IMR-90 (cell line): ENCODE measurements around the gene DCAF15. TPM values are rescaled to one million over a fixed set of nuclear protein-coding genes. Genes with fewer than 3 reads are reported as not detected.

Source experiments
- ATAC-seq: fragments of 200-7000 bp; cut with Tn5 transposase; 2 replicates; pipeline ENCODE4 v1.9.1; 2020; ENCODE audit warnings: low read depth, mild to moderate bottlenecking, moderate library complexity
- BruUV-seq: library from RNA; stranded (reverse); fragments of 400-500 nt; replicated peaks from 2 replicates; lab custom pipeline; 2021; lab: Mats Ljungman, UMichigan
- CTCF ChIA-PET: fragments of 300-600 bp; formaldehyde crosslinking; extraction: SDS; loops from one replicate; lab custom pipeline; 2021; ENCODE audit warnings: antibody characterized with exemption; lab: Yijun Ruan, JAX
- POLR2A ChIA-PET: fragments of 300-600 bp; sonication (Branson Sonifier 250); formaldehyde crosslinking; loops from one replicate; lab custom pipeline; 2022; ENCODE audit warnings: antibody characterized with exemption; ENCODE audit not compliant: unreplicated experiment; lab: Charles Lee
- DNase-seq: peaks from one replicate; pipeline ENCODE4 v3.0.0; 2013
- H2AFZ ChIP-seq: replicated peaks from 2 replicates; pipeline ENCODE3; 2013; ENCODE audit warnings: low read length, mild to moderate bottlenecking; ENCODE audit not compliant: poor library complexity
- H2AK5ac ChIP-seq: 2 replicates; pipeline ENCODE4 v1.6.1; 2013; ENCODE audit warnings: low read depth, low read length, inconsistent platforms
- H2AK9ac ChIP-seq: replicated peaks from 2 replicates; pipeline ENCODE3; 2013; ENCODE audit warnings: mild to moderate bottlenecking, low read depth, low read length, moderate library complexity; ENCODE audit not compliant: poor library complexity
- H2BK120ac ChIP-seq: 2 replicates; pipeline ENCODE4 v1.6.1; 2013; ENCODE audit warnings: low read depth, low read length, inconsistent platforms
- H2BK15ac ChIP-seq: 3 replicates; pipeline ENCODE4 v1.6.1; 2013; ENCODE audit warnings: low read depth, low read length, inconsistent platforms
- H2BK20ac ChIP-seq: 2 replicates; pipeline ENCODE4 v1.6.1; 2013; ENCODE audit warnings: low read depth, mild to moderate bottlenecking, inconsistent platforms, low read length, moderate library complexity
- H2BK5ac ChIP-seq: 2 replicates; pipeline ENCODE4 v1.6.1; 2013; ENCODE audit warnings: mild to moderate bottlenecking, low read depth, low read length, inconsistent platforms; ENCODE audit not compliant: poor library complexity, severe bottlenecking
- H3K14ac ChIP-seq: replicated peaks from 2 replicates; pipeline ENCODE4 v1.6.1; 2013; ENCODE audit warnings: low read depth, low read length, inconsistent platforms
- H3K18ac ChIP-seq: 2 replicates; pipeline ENCODE4 v1.6.1; 2013; ENCODE audit warnings: low read depth, low read length, control low read depth
- H3K23ac ChIP-seq: 2 replicates; pipeline ENCODE4 v1.6.1; 2013; ENCODE audit warnings: low read depth, low read length, inconsistent platforms
- H3K27ac ChIP-seq: 2 replicates; pipeline ENCODE4 v1.5.1; 2013; ENCODE audit warnings: mild to moderate bottlenecking, control low read depth, low read length; ENCODE audit not compliant: insufficient read depth
- H3K27me3 ChIP-seq: 2 replicates; pipeline ENCODE4 v1.6.1; 2013; ENCODE audit warnings: low read length; ENCODE audit not compliant: control insufficient read depth, insufficient read depth
- H3K36me3 ChIP-seq: 2 replicates; pipeline ENCODE4 v1.6.1; 2013; ENCODE audit warnings: low read length, mixed read lengths; ENCODE audit not compliant: control insufficient read depth, insufficient read depth
- H3K4ac ChIP-seq: 2 replicates; pipeline ENCODE4 v1.6.1; 2013; ENCODE audit warnings: low read depth, low read length, inconsistent platforms
- H3K4me1 ChIP-seq: 2 replicates; pipeline ENCODE4 v1.6.1; 2013; ENCODE audit warnings: low read length, mixed read lengths; ENCODE audit not compliant: control insufficient read depth, insufficient read depth
- H3K4me2 ChIP-seq: 2 replicates; pipeline ENCODE4 v1.6.1; 2013; ENCODE audit warnings: low read depth, mild to moderate bottlenecking, control low read depth, low read length, moderate library complexity
- H3K4me3 ChIP-seq: 2 replicates; pipeline ENCODE4 v1.5.1; 2013; ENCODE audit warnings: low read depth, mild to moderate bottlenecking, control low read depth, low read length, moderate library complexity; ENCODE audit not compliant: insufficient read depth
- H3K56ac ChIP-seq: 2 replicates; pipeline ENCODE4 v1.6.1; 2013; ENCODE audit warnings: low read length, inconsistent platforms; ENCODE audit not compliant: insufficient read depth; ENCODE audit errors: extremely low read depth
- H3K79me1 ChIP-seq, 2 experiments: 2 replicates each; pipeline ENCODE4 v1.6.1; 2013; ENCODE audit warnings: low read length in 2 of 2, inconsistent platforms in 1 of 2, low read depth in 1 of 2
- H3K9ac ChIP-seq: 2 replicates; pipeline ENCODE4 v1.6.1; 2013; ENCODE audit warnings: low read depth, low read length, control low read depth
- H3K9me1 ChIP-seq: 2 replicates; pipeline ENCODE4 v1.6.1; 2013; ENCODE audit warnings: low read length, inconsistent platforms; ENCODE audit not compliant: insufficient read depth
- H3K9me3 ChIP-seq: 2 replicates; pipeline ENCODE4 v1.6.1; 2013; ENCODE audit warnings: low read length; ENCODE audit not compliant: control insufficient read depth, insufficient read depth
- H4K20me1 ChIP-seq: 2 replicates; pipeline ENCODE4 v1.6.1; 2013; ENCODE audit warnings: low read length, inconsistent platforms; ENCODE audit not compliant: insufficient read depth
- H4K5ac ChIP-seq: 2 replicates; pipeline ENCODE4 v1.6.1; 2013; ENCODE audit warnings: mild to moderate bottlenecking, low read depth, low read length, control low read depth
- H4K8ac ChIP-seq, 2 experiments: 2 replicates each; pipeline ENCODE4 v1.6.1; 2013; ENCODE audit warnings: low read depth in 2 of 2, low read length in 2 of 2, control low read depth in 1 of 2, inconsistent platforms in 1 of 2
- H4K91ac ChIP-seq: 2 replicates; pipeline ENCODE4 v1.6.1; 2013; ENCODE audit warnings: low read depth, low read length, inconsistent platforms; ENCODE audit not compliant: insufficient read depth
- CEBPB ChIP-seq: IDR thresholded peaks from 2 replicates; pipeline ENCODE4 v1.6.1; 2012; ENCODE audit warnings: low read depth, low read length, improper control_type of control experiment
- MAZ ChIP-seq: IDR thresholded peaks from 2 replicates; pipeline ENCODE4 v1.6.1; 2012; ENCODE audit warnings: low read depth, mild to moderate bottlenecking, low read length, improper control_type of control experiment, moderate library complexity, borderline replicate concordance
- NFE2L2 ChIP-seq: fragments of 150-350 bp; IDR thresholded peaks from 2 replicates; pipeline ENCODE4 v1.6.1; 2016; ENCODE audit warnings: low read depth, mild to moderate bottlenecking, low read length
- RAD21 ChIP-seq: IDR thresholded peaks from 2 replicates; pipeline ENCODE4 v1.6.1; 2012; ENCODE audit warnings: low read length, improper control_type of control experiment
- RCOR1 ChIP-seq: IDR thresholded peaks from 2 replicates; pipeline ENCODE4 v1.6.1; 2012; ENCODE audit warnings: mild to moderate bottlenecking, low read length, improper control_type of control experiment; ENCODE audit not compliant: insufficient replicate concordance
- RFX5 ChIP-seq: IDR thresholded peaks from 2 replicates; pipeline ENCODE4 v1.8.0; 2012; ENCODE audit warnings: low read depth, mild to moderate bottlenecking, low read length, moderate library complexity
- USF2 ChIP-seq: fragments of 150-350 bp; IDR thresholded peaks from 2 replicates; pipeline ENCODE4 v1.6.1; 2017; ENCODE audit warnings: mild to moderate bottlenecking, antibody characterized with exemption, low read length, low read depth
- WGBS, 2 experiments: methylation state at CpG; one replicate each; pipeline versions ENCODE4 v1.1.5 to v1.1.7; 2013; ENCODE audit warnings: missing lambda C conversion rate in 2 of 2; ENCODE audit not compliant: insufficient read length in 1 of 2; ENCODE audit errors: extremely low coverage in 2 of 2; 5-methylcytosine and 5-hydroxymethylcytosine counted together
- dilution Hi-C: fragments of 300-500 bp; cut with HindIII; formaldehyde crosslinking; loops from one replicate; pipeline ENCODE4 v1.14.3; 2018; ENCODE audit warnings: low sequenced_read_pairs; ENCODE audit not compliant: unreplicated experiment
- in situ Hi-C: fragments of 300-500 bp; cut with MboI; formaldehyde crosslinking; loops from 3 replicates; pipeline ENCODE4 v1.14.3; 2019; ENCODE audit warnings: low sequenced_read_pairs, inconsistent platforms, mixed read lengths
- intact Hi-C: fragments of 100-400 bp; cut with micrococcal nuclease; formaldehyde crosslinking; loops from 2 replicates; pipeline ENCODE4 v1.10.0; 2022
- polyA plus RNA-seq, 3 experiments: library from polyadenylated mRNA; depleted of rRNA; stranded (reverse); fragments of >200 nt; gene quantifications; 2 replicates each; pipeline ENCODE4 v1.2.3, GENCODE V29; 2012; ENCODE audit warnings: low replicate concordance in 1 of 3
- total RNA-seq: library from RNA; depleted of rRNA; stranded (reverse); fragments of >200 nt; gene quantifications from 2 replicates; pipeline ENCODE4 v1.2.3, GENCODE V29; 2012

DCAF15 gene
- total and polyA plus RNA-seq, 2 of the 4 experiments (the other 2 are of a cell fraction), result 6.8 to 31.0 TPM

- Histone ChIP-seq H3K9me3 (no peaks in the 10 kb centered on the region), H3K56ac (no peak within 1 kb of the TSS), H2AK9ac (peak within 1 kb of the TSS; percentile 55), H2BK120ac (peak within 1 kb of the TSS; percentile 79), H3K4me1 (peaks cover 7% of the 10 kb centered on the region), H2BK20ac (peak within 1 kb of the TSS; percentile 61), H3K4ac (peak within 1 kb of the TSS; percentile 61), H4K5ac (peak within 1 kb of the TSS; percentile 70), H2AFZ (peak within 1 kb of the TSS; percentile 86), H2AK5ac (peak within 1 kb of the TSS; percentile 83), H3K36me3 (peaks cover 5% of the 10 kb centered on the region; the same call in 1 of the 2 replicates), H4K8ac (peak within 1 kb of the TSS; percentile 32 to 43; a peak in 3 of 4 replicates), H3K4me3 (peak within 1 kb of the TSS; percentile 51), H4K91ac (peak within 1 kb of the TSS; percentile 72), H3K79me1 (peaks cover 0 to 4% of the 10 kb centered on the region in 2 experiments; a peak in 1 of 4 replicates), H2BK5ac (peak within 1 kb of the TSS; percentile 2), H3K27ac (peak within 1 kb of the TSS; percentile 47), H3K27me3 (no peaks in the 10 kb centered on the region), H3K14ac (peak within 1 kb of the TSS; percentile 59; the same call in 1 of the 2 replicates), H3K18ac (peak within 1 kb of the TSS; percentile 32), H3K23ac (peak within 1 kb of the TSS; percentile 71), H3K9ac (peak within 1 kb of the TSS; percentile 24), H3K9me1 (peaks cover 5% of the 10 kb centered on the region), H4K20me1 (no peaks in the 10 kb centered on the region), H2BK15ac (peak within 1 kb of the TSS; percentile 97), H3K4me2 (peak within 1 kb of the TSS; percentile 83)
- dilution Hi-C loops (no loop called here), intact Hi-C loops (no loop called here), in situ Hi-C loops (no loop called here)
- ChIA-PET CTCF (interaction anchor here (0.7 to 2.7 kb wide), 3 partner anchors 14 to 57 kb away, joined by 3 to 8 read pairs (median 3); partner anchors contain the start of gene DCAF15), POLR2A (interaction anchor here (0.8 kb wide), 2 partner anchors 10 to 15 kb away, joined by 3 to 11 read pairs; no protein-coding TSS in a partner anchor)
- peak; percentile 53 for DNase-seq
- WGBS, 2 experiments, result no CpG with 5 or more reads among the region's 21 CpGs
- no TSS peak for BruUV-seq
- ATAC-seq, result peak; percentile 91
- no peak for TF ChIP-seq USF2
- no peak for TF ChIP-seq RFX5
- peak; percentile 52; the same call in 1 of the 2 replicates for TF ChIP-seq MAZ
- no peak for TF ChIP-seq NFE2L2
- no peak for TF ChIP-seq RCOR1
- no peak for TF ChIP-seq RAD21
- peak; percentile 61 for TF ChIP-seq CEBPB
These were observed 13.8 kb upstream of the DCAF15 start, which contains the start of gene PODNL1 for GRCh38 chr19:13938301-13939064. TSS of gene PODNL1 (minus strand) at chr19:13938417. CDS start at chr19:13938181, 236 bp downstream.
